ENCODE measurements around the gene CEBPZ.

GRCh38 chr2:37188570-37188969 is 42.8 kb downstream of the CEBPZ start, which contains the start of gene SULT6B1:
- TF ChIP-seq CTCF (IDR thresholded peaks at IDR 0.05) (no peak), POLR2AphosphoS5 (IDR thresholded peaks at IDR 0.05) (no peak)

Data from upper lobe of left lung (tissue), 4 donors.